ENCODE data around the gene HDAC5.

Gene HDAC5

GRCh38 chr17:44079877-44080821 lies 43.3 kb downstream of the HDAC5 start:
- H3K4me3 ChIP-seq (ENCODE audit: low read depth in 1 of 2, low read length in 2 of 2): no peak overlapping the region
- ATAC-seq (ENCODE audit: insufficient read depth, low read depth) (no peak), DNase-seq (no peak)
- H3K9ac ChIP-seq (ENCODE audit: low read depth, low read length): no peak overlapping the region
- no peak overlapping the region for H3K4me2 ChIP-seq (ENCODE audit: insufficient read depth, low read length)
- no peak overlapping the region for H2AFZ ChIP-seq (ENCODE audit: low read depth, low read length)
- H3K27me3 ChIP-seq (ENCODE audit: insufficient read depth, low read length, poor library complexity): no peaks in the 10 kb centered on the region
- TF ChIP-seq EZH2 (IDR thresholded peaks at IDR 0.05; ENCODE audit: borderline replicate concordance, low read depth, low read length, severe bottlenecking) (no peak), CTCF (IDR thresholded peaks at IDR 0.05; ENCODE audit: borderline replicate concordance, extremely low read depth, low read length, poor library complexity, severe bottlenecking) (no peak)
- H3K79me2 ChIP-seq (ENCODE audit: insufficient read depth, low read length): no peaks in the 10 kb centered on the region
- no peaks in the 10 kb centered on the region for H3K9me3 ChIP-seq (ENCODE audit: insufficient read depth, low read length, severe bottlenecking)
- no peaks in the 10 kb centered on the region for H4K20me1 ChIP-seq (ENCODE audit: insufficient read depth, low read length)
- no peaks in the 10 kb centered on the region for H3K4me1 ChIP-seq (ENCODE audit: insufficient read depth, low read length)
- no peak overlapping the region for H3K27ac ChIP-seq (ENCODE audit: low read length)
- H3K36me3 ChIP-seq (ENCODE audit: insufficient read depth, low read length): peaks cover 20% of the 10 kb centered on the region

- Histone ChIP-seq H2AFZ (ENCODE audit: low read depth, low read length) (no peak overlapping the region), H3K4me2 (ENCODE audit: insufficient read depth, low read length) (no peak overlapping the region), H4K20me1 (ENCODE audit: insufficient read depth, low read length) (peaks cover 2% of the 10 kb centered on the region; the same call in 1 of the 2 replicates), H3K27ac (ENCODE audit: low read length) (no peak overlapping the region), H3K9me3 (ENCODE audit: insufficient read depth, low read length, severe bottlenecking) (no peaks in the 10 kb centered on the region), H3K4me3 (ENCODE audit: low read depth in 1 of 2, low read length in 2 of 2) (no peak overlapping the region), H3K36me3 (ENCODE audit: insufficient read depth, low read length) (peaks cover 38% of the 10 kb centered on the region), H3K79me2 (ENCODE audit: insufficient read depth, low read length) (peaks cover 5% of the 10 kb centered on the region; the same call in 1 of the 2 replicates), H3K4me1 (ENCODE audit: insufficient read depth, low read length) (no peaks in the 10 kb centered on the region), H3K27me3 (ENCODE audit: insufficient read depth, low read length, poor library complexity) (no peaks in the 10 kb centered on the region), H3K9ac (ENCODE audit: low read depth, low read length) (no peak overlapping the region)
- peak; percentile 39; the same call in 2 of the 3 replicates for ATAC-seq (ENCODE audit: insufficient read depth, low read depth)
- DNase-seq: no peak
- TF ChIP-seq CTCF (IDR thresholded peaks at IDR 0.05; ENCODE audit: borderline replicate concordance, extremely low read depth, low read length, poor library complexity, severe bottlenecking) (no peak), EZH2 (IDR thresholded peaks at IDR 0.05; ENCODE audit: borderline replicate concordance, low read depth, low read length, severe bottlenecking) (no peak)
Observed at GRCh38 chr17:44078412-44078811, 45.0 kb downstream of the HDAC5 start.

GRCh38 chr17:44077595-44077909 lies 45.9 kb downstream of the HDAC5 start:
- no peak for ATAC-seq (ENCODE audit: insufficient read depth, low read depth)
- Histone ChIP-seq H3K27ac (ENCODE audit: low read length) (no peak overlapping the region), H3K9ac (ENCODE audit: low read depth, low read length) (0 out of 2 replicates have a peak overlapping the region, but pooled peaks have one; percentile 7)

More at GRCh38 chr17:44077595-44077909, 45.9 kb downstream of the HDAC5 start:
- Histone ChIP-seq H2AFZ (ENCODE audit: low read depth, low read length) (no peak overlapping the region), H3K4me3 (ENCODE audit: low read depth in 1 of 2, low read length in 2 of 2) (no peak overlapping the region), H4K20me1 (ENCODE audit: insufficient read depth, low read length) (peaks cover 2% of the 10 kb centered on the region; the same call in 1 of the 2 replicates), H3K79me2 (ENCODE audit: insufficient read depth, low read length) (peaks cover 12% of the 10 kb centered on the region), H3K36me3 (ENCODE audit: insufficient read depth, low read length) (peaks cover 42% of the 10 kb centered on the region), H3K4me1 (ENCODE audit: insufficient read depth, low read length) (peaks cover 7% of the 10 kb centered on the region; the same call in 1 of the 2 replicates), H3K4me2 (ENCODE audit: insufficient read depth, low read length) (no peak overlapping the region), H3K27me3 (ENCODE audit: insufficient read depth, low read length, poor library complexity) (no peaks in the 10 kb centered on the region), H3K9me3 (ENCODE audit: insufficient read depth, low read length, severe bottlenecking) (no peaks in the 10 kb centered on the region)
- TF ChIP-seq CTCF (IDR thresholded peaks at IDR 0.05; ENCODE audit: borderline replicate concordance, extremely low read depth, low read length, poor library complexity, severe bottlenecking) (no peak), EZH2 (IDR thresholded peaks at IDR 0.05; ENCODE audit: borderline replicate concordance, low read depth, low read length, severe bottlenecking) (no peak)
- DNase-seq: no peak

Data from DND-41 (cell line).